Lung microvascular endothelial cell (primary cell): ENCODE data around the gene SPACA7. TPM values are rescaled to one million over a fixed set of nuclear protein-coding genes. Genes with fewer than 3 reads are reported as not detected.
"Not testable (repeated sequence)": the region's sequence is repeated elsewhere in the genome, so short reads cannot be mapped to it uniquely, and the experiment has no call there.

Experiments used
- DNase-seq, 2 donors: peaks; one replicate each; pipeline versions ENCODE4 v3.0.0 to v3.0.0-alpha.2; 2010; ENCODE audit warnings: low read depth in 2 of 2
- total RNA-seq: library from RNA; depleted of rRNA; stranded (reverse); fragments of >200 nt; gene quantifications from 2 replicates; pipeline ENCODE4 v1.2.1, GENCODE V29; 2014

Gene SPACA7
- total RNA-seq, 1 donor from 2014 or later: not detected

GRCh38 chr13:112350300-112350699 is 25.9 kb upstream of the SPACA7 start:
- no peak for DNase-seq

- no peak for DNase-seq
Observed at GRCh38 chr13:112351825-112352224, 24.3 kb upstream of the SPACA7 start.

GRCh38 chr13:112353856-112354255 is 22.3 kb upstream of the SPACA7 start:
- DNase-seq: no peak

GRCh38 chr13:112354330-112355273 is 21.6 kb upstream of the SPACA7 start:
- DNase-seq: no peak

GRCh38 chr13:112355274-112355838 is 20.8 kb upstream of the SPACA7 start:
- DNase-seq: no peak

- DNase-seq: no peak
Observed at GRCh38 chr13:112356190-112356589, 20.0 kb upstream of the SPACA7 start.

GRCh38 chr13:112358156-112358555 is 18.0 kb upstream of the SPACA7 start:
- DNase-seq: no peak

- no peak for DNase-seq
Observed at GRCh38 chr13:112362021-112362420, 14.1 kb upstream of the SPACA7 start.

- no peak for DNase-seq
Observed at GRCh38 chr13:112363867-112364528, 12.2 kb upstream of the SPACA7 start.

GRCh38 chr13:112366907-112367646 is 9.1 kb upstream of the SPACA7 start:
- DNase-seq: no peak

- DNase-seq: no peak
Observed at GRCh38 chr13:112368883-112369282, 7.3 kb upstream of the SPACA7 start.

GRCh38 chr13:112370311-112370710 is 5.8 kb upstream of the SPACA7 start:
- no peak for DNase-seq

- no peak for DNase-seq
Observed at GRCh38 chr13:112374271-112374670, 1.9 kb upstream of the SPACA7 start.

- no peak for DNase-seq
Observed at GRCh38 chr13:112391746-112392145, 15.6 kb downstream of the SPACA7 start.

- no peak for DNase-seq
Observed at GRCh38 chr13:112392719-112393118, 16.6 kb downstream of the SPACA7 start.

- DNase-seq: not testable (repeated sequence)
Observed at GRCh38 chr13:112395022-112395421, 18.9 kb downstream of the SPACA7 start.

GRCh38 chr13:112395941-112396340 is 19.8 kb downstream of the SPACA7 start:
- not testable (repeated sequence) for DNase-seq

GRCh38 chr13:112397108-112397507 is 21.0 kb downstream of the SPACA7 start:
- DNase-seq: no peak

GRCh38 chr13:112398347-112398746 is 22.2 kb downstream of the SPACA7 start:
- DNase-seq: not testable (repeated sequence)

- not testable (repeated sequence) for DNase-seq
Observed at GRCh38 chr13:112409828-112410227, 33.7 kb downstream of the SPACA7 start.

- DNase-seq: no peak
Observed at GRCh38 chr13:112416647-112417046, 40.5 kb downstream of the SPACA7 start.

GRCh38 chr13:112417079-112417478 is 40.9 kb downstream of the SPACA7 start:
- no peak for DNase-seq
